H1 (cell line): Measurements from ENCODE around the gene CD59. TPM values are rescaled to one million over a fixed set of nuclear protein-coding genes. Genes with fewer than 3 reads are reported as not detected.

Experiments used
- CTCF ChIA-PET: fragments of 300-600 bp; sonication (Branson Sonifier 250); formaldehyde crosslinking; loops from one replicate; lab custom pipeline; 2021; ENCODE audit not compliant: partially characterized antibody; lab: Charles Lee
- POLR2A ChIA-PET: fragments of 300-600 bp; sonication (Branson Sonifier 250); formaldehyde crosslinking; loops from one replicate; lab custom pipeline; 2021; ENCODE audit warnings: inconsistent platforms; ENCODE audit not compliant: partially characterized antibody; lab: Charles Lee
- DNase-seq, 2 experiments: peaks; one replicate each; pipeline versions ENCODE4 v3.0.0 to v3.0.0-alpha.2; 2010 to 2022; ENCODE audit warnings: low spot score in 2 of 2, low read depth in 1 of 2, mixed read lengths in 1 of 2
- FAIRE-seq: peaks from 2 replicates; lab custom pipeline; 2011; peaks lifted over from hg19 to GRCh38; lab: Jason Lieb, UNC
- H2AFZ ChIP-seq: 2 replicates; pipeline ENCODE4 v1.8.1; 2012; ENCODE audit warnings: low read length, inconsistent platforms
- H2AK5ac ChIP-seq: 2 replicates; pipeline ENCODE4 v1.6.1; 2013; ENCODE audit warnings: low read depth, low read length
- H2BK120ac ChIP-seq: replicated peaks from 2 replicates; pipeline ENCODE3; 2013; ENCODE audit warnings: low read depth, low read length, inconsistent platforms
- H2BK12ac ChIP-seq: 2 replicates; pipeline ENCODE4 v1.6.1; 2013; ENCODE audit warnings: low read depth, low read length
- H2BK15ac ChIP-seq: 2 replicates; pipeline ENCODE4 v1.6.1; 2013; ENCODE audit warnings: low read length
- H2BK20ac ChIP-seq: 2 replicates; pipeline ENCODE4 v1.6.1; 2013; ENCODE audit warnings: low read length
- H2BK5ac ChIP-seq: 2 replicates; pipeline ENCODE4 v1.6.1; 2013; ENCODE audit warnings: low read depth, low read length
- H3K14ac ChIP-seq: 2 replicates; pipeline ENCODE4 v1.6.1; 2013; ENCODE audit warnings: inconsistent platforms; ENCODE audit not compliant: insufficient read length
- H3K18ac ChIP-seq: 2 replicates; pipeline ENCODE4 v1.6.1; 2013; ENCODE audit warnings: low read length; ENCODE audit errors: extremely low read depth
- H3K23ac ChIP-seq: 2 replicates; pipeline ENCODE4 v1.6.1; 2013; ENCODE audit warnings: inconsistent platforms; ENCODE audit not compliant: insufficient read length
- H3K23me2 ChIP-seq: 2 replicates; pipeline ENCODE4 v1.6.1; 2013; ENCODE audit warnings: low read depth, low read length
- H3K27ac ChIP-seq: 2 replicates; pipeline ENCODE4 v1.6.1; 2011; ENCODE audit warnings: low read depth, low read length, inconsistent platforms
- H3K27me3 ChIP-seq, 4 experiments: replicated peaks in 1 of 4; 1 replicate in 1 of 4; 2 replicates in 3 of 4; pipeline versions ENCODE4 v1.6.1 to v1.8.1; 2011 to 2013; ENCODE audit warnings: low read length in 3 of 4, mild to moderate bottlenecking in 3 of 4, inconsistent platforms in 2 of 4, mixed read lengths in 2 of 4, moderate library complexity in 1 of 4; ENCODE audit not compliant: control insufficient read depth in 3 of 4, insufficient read depth in 3 of 4; ENCODE audit errors: extremely low read depth in 1 of 4
- H3K36me3 ChIP-seq, 4 experiments: 2 replicates each; pipeline versions ENCODE4 v1.6.1 to v1.8.1; 2011 to 2013; ENCODE audit warnings: mild to moderate bottlenecking in 4 of 4, low read length in 3 of 4, moderate library complexity in 2 of 4, control low read depth in 1 of 4, inconsistent platforms in 1 of 4; ENCODE audit not compliant: insufficient read depth in 4 of 4, control insufficient read depth in 2 of 4
- H3K4ac ChIP-seq: replicated peaks from 2 replicates; pipeline ENCODE3; 2013; ENCODE audit warnings: low read length, low read depth, mixed read lengths, inconsistent platforms; ENCODE audit not compliant: insufficient read length
- H3K4me1 ChIP-seq, 4 experiments: replicated peaks in 1 of 4; 1 replicate in 1 of 4; 2 replicates in 3 of 4; pipeline versions ENCODE4 v1.6.1 to v1.8.1; 2011 to 2013; ENCODE audit warnings: low read length in 3 of 4, inconsistent platforms in 2 of 4, mixed read lengths in 1 of 4; ENCODE audit not compliant: insufficient read depth in 4 of 4, control insufficient read depth in 3 of 4
- H3K4me2 ChIP-seq, 2 experiments: 2 replicates each; pipeline versions ENCODE4 v1.6.1 to v1.8.1; 2011 to 2013; ENCODE audit warnings: low read depth in 2 of 2, low read length in 2 of 2, control low read depth in 1 of 2, inconsistent platforms in 1 of 2, mild to moderate bottlenecking in 1 of 2; ENCODE audit not compliant: insufficient read depth in 1 of 2
- H3K4me3 ChIP-seq, 4 experiments: fragments of 200-600, 300-600 bp in 1 of 4; sonication (generic), shearing (Covaris generic), sonication (Bioruptor Twin) in 1 of 4; 2 replicates each; pipeline versions ENCODE4 v1.5.1 to v1.8.1; 2011 to 2016; ENCODE audit warnings: low read length in 4 of 4, low read depth in 3 of 4, control low read depth in 2 of 4, inconsistent platforms in 2 of 4, mild to moderate bottlenecking in 2 of 4, mixed read lengths in 1 of 4, moderate library complexity in 1 of 4; ENCODE audit not compliant: insufficient read depth in 2 of 4; ENCODE audit errors: extremely low read depth in 1 of 4
- H3K56ac ChIP-seq: replicated peaks from 2 replicates; pipeline ENCODE3; 2013; ENCODE audit warnings: low read depth, mild to moderate bottlenecking, mixed read lengths, low read length, inconsistent platforms; ENCODE audit not compliant: insufficient read length
- H3K79me1 ChIP-seq: 2 replicates; pipeline ENCODE4 v1.6.1; 2013; ENCODE audit warnings: low read depth, low read length, control low read depth
- H3K79me2 ChIP-seq, 2 experiments: 2 replicates each; pipeline versions ENCODE4 v1.6.1 to v1.8.1; 2012 to 2013; ENCODE audit warnings: low read length in 2 of 2, mild to moderate bottlenecking in 2 of 2, inconsistent platforms in 1 of 2; ENCODE audit not compliant: insufficient read depth in 2 of 2, control insufficient read depth in 1 of 2
- H3K9ac ChIP-seq, 4 experiments: replicated peaks in 1 of 4; 1 replicate in 1 of 4; 2 replicates in 3 of 4; pipeline versions ENCODE4 v1.6.1 to v1.8.1; 2011 to 2013; ENCODE audit warnings: low read depth in 3 of 4, low read length in 3 of 4, control low read depth in 2 of 4, mild to moderate bottlenecking in 2 of 4, moderate library complexity in 2 of 4, inconsistent platforms in 1 of 4; ENCODE audit errors: extremely low read depth in 1 of 4
- H3K9me3 ChIP-seq, 2 experiments: 2 replicates each; pipeline versions ENCODE4 v1.6.1 to v1.8.1; 2012 to 2013; ENCODE audit warnings: mild to moderate bottlenecking in 2 of 2, moderate library complexity in 2 of 2, control low read depth in 1 of 2, inconsistent platforms in 1 of 2, low read depth in 1 of 2, low read length in 1 of 2, mixed read lengths in 1 of 2; ENCODE audit not compliant: insufficient read depth in 2 of 2
- H4K20me1 ChIP-seq, 2 experiments: replicated peaks in 1 of 2; 2 replicates each; pipeline versions ENCODE3 to v1.8.1; 2011 to 2013; ENCODE audit warnings: inconsistent platforms in 2 of 2, low read length in 2 of 2, mild to moderate bottlenecking in 1 of 2; ENCODE audit not compliant: insufficient read depth in 2 of 2, control insufficient read depth in 1 of 2
- H4K5ac ChIP-seq: 2 replicates; pipeline ENCODE4 v1.6.1; 2013; ENCODE audit warnings: low read length, low read depth, mixed read lengths, inconsistent platforms; ENCODE audit not compliant: insufficient read length
- H4K8ac ChIP-seq: 2 replicates; pipeline ENCODE4 v1.8.0; 2013; ENCODE audit warnings: mild to moderate bottlenecking, moderate library complexity, low read length, inconsistent platforms; ENCODE audit not compliant: insufficient read depth; ENCODE audit errors: extremely low read depth
- H4K91ac ChIP-seq: replicated peaks from 2 replicates; pipeline ENCODE3; 2013; ENCODE audit warnings: low read length, mixed read lengths, inconsistent platforms; ENCODE audit not compliant: insufficient read length
- EGR1 ChIP-seq: IDR thresholded peaks from 2 replicates; pipeline ENCODE4 v1.6.1; 2011; ENCODE audit warnings: low read depth, low read length, borderline replicate concordance
- HDAC6 ChIP-seq: IDR thresholded peaks from one replicate; pipeline ENCODE4 v1.7.1; 2012; ENCODE audit warnings: low read depth, mild to moderate bottlenecking, inconsistent platforms, low read length, moderate library complexity
- KDM5A ChIP-seq: fragments of 200-600 bp; IDR thresholded peaks from 2 replicates; pipeline ENCODE4 v1.7.1; 2012; ENCODE audit warnings: mild to moderate bottlenecking, low read length, inconsistent platforms, mixed read lengths
- POU5F1 ChIP-seq: IDR thresholded peaks from 2 replicates; pipeline ENCODE4 v1.6.1; 2011; ENCODE audit warnings: low read depth, mild to moderate bottlenecking, low read length, moderate library complexity
- SIRT6 ChIP-seq: IDR thresholded peaks from one replicate; pipeline ENCODE4 v1.7.1; 2012; ENCODE audit warnings: low read length, inconsistent platforms
- TAF1 ChIP-seq: IDR thresholded peaks from 2 replicates; pipeline ENCODE4 v1.6.1; 2011; ENCODE audit warnings: mild to moderate bottlenecking, low read depth, low read length
- USF2 ChIP-seq: IDR thresholded peaks from 2 replicates; pipeline ENCODE4 v1.6.1; 2011; ENCODE audit warnings: low read length, improper control_type of control experiment
- WGBS, 2 experiments: shearing (Covaris generic) in 1 of 2; methylation state at CpG; one replicate each; pipeline versions ENCODE4 v1.1.6 to v1.1.7; 2013 to 2015; ENCODE audit warnings: low lambda C conversion rate in 2 of 2, mixed read lengths in 2 of 2, inconsistent platforms in 1 of 2, low coverage in 1 of 2, missing lambda C conversion rate in 1 of 2; ENCODE audit not compliant: insufficient replicate concordance in 2 of 2, insufficient coverage in 1 of 2, insufficient read length in 1 of 2; ENCODE audit errors: extremely low coverage in 1 of 2, missing lambda C conversion rate in 1 of 2; 5-methylcytosine and 5-hydroxymethylcytosine counted together
- polyA plus RNA-seq, 7 experiments: library from polyadenylated mRNA; depleted of rRNA in 3 of 7; stranded (reverse) in 5 of 7; unstranded in 2 of 7; fragments of >200 nt in 5 of 7; fragments of 200-250 nt in 2 of 7; gene quantifications; 1 replicate in 5 of 7; 2 replicates in 1 of 7; 4 replicates in 1 of 7; pipeline versions ENCODE4 v1.2.1 to v1.2.3, GENCODE V29; 2011 to 2013; ENCODE audit warnings: missing spikeins in 2 of 7, mixed read lengths in 2 of 7
- total RNA-seq: library from RNA; stranded (reverse); fragmentation: NEBNext Ultra II Directional; extraction: Animal tissue kit (Norgen Biotek cat#: 25700); gene quantifications from 2 replicates; pipeline ENCODE4 v1.2.1, GENCODE V29; 2021

CD59 gene
- total and polyA plus RNA-seq, 2 of the 8 experiments (the other 6 are each of a cell fraction or from before 2014, with no cell fraction given) = 63.1 to 90.3 TPM

DNA sequence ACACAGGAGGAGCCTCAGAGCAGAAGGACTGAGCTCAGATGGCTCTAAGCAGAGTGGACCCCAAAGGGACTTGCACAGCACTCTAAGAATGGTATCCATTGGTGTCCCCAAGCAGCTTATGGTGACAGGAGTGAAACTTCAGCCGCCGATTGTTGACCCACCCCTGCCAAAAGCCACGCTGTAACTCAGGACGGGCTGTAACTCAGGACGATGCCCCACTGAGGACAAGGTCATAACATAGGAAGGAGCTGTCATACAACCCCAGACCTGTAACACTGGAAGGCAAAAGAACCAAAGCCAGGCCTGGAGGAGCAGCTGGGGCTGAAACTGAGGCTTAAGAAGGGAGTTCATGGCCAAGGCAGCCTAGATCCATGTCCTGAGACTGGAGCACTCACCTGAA is 14.2 kb downstream of the CD59 start:
- peaks cover 0 to 4% (median under 1%) of the 10 kb centered on the region in 4 experiments; a peak in 3 of 7 replicates for H3K4me1 ChIP-seq

More for the DNA sequence above, 14.2 kb downstream of the CD59 start:
- no peak overlapping the region for H2BK120ac ChIP-seq
- H3K4me3 ChIP-seq = no peak overlapping the region
- no peak overlapping the region for H2AK5ac ChIP-seq
- H3K4me2 ChIP-seq = no peak overlapping the region
- H4K91ac ChIP-seq = no peak overlapping the region
- no peak overlapping the region; the same call in 1 of the 2 replicates for H2BK12ac ChIP-seq
- no peaks in the 10 kb centered on the region for H3K9me3 ChIP-seq
- 91% methylated on average over 5 of the region's 5 CpGs; no CpG with 5 or more reads in 1 of the 2 experiments for WGBS, 2 experiments
- TF ChIP-seq TAF1 (no peak), SIRT6 (no peak), POU5F1 (no peak), HDAC6 (no peak), EGR1 (no peak), USF2 (no peak), KDM5A (no peak)
- no peak overlapping the region for H2BK15ac ChIP-seq
- no peak overlapping the region for H3K56ac ChIP-seq
- FAIRE-seq (no peak), DNase-seq (no peak)
- H3K23ac ChIP-seq = no peak overlapping the region
- H2AFZ ChIP-seq = no peak overlapping the region
- no peaks in the 10 kb centered on the region for H3K27me3 ChIP-seq
- ChIA-PET CTCF (interaction anchor here (1.1 to 2.7 kb wide), 2 partner anchors 107 to 689 kb away, joined by 3 to 7 read pairs; no protein-coding TSS in a partner anchor), POLR2A (interaction anchor here (0.6 to 0.9 kb wide), 2 partner anchors 14 to 567 kb away, joined by 3 to 4 read pairs; partner anchors contain the start of gene CD59)
- H3K27ac ChIP-seq = peak overlapping the region; percentile 30; the same call in 1 of the 2 replicates
- peaks cover 0 to 19% of the 10 kb centered on the region in 2 experiments; a peak in 2 of 4 replicates for H3K79me2 ChIP-seq
- peaks cover 4 to 9% of the 10 kb centered on the region in 2 experiments for H4K20me1 ChIP-seq
- no peak overlapping the region for H4K8ac ChIP-seq
- H2BK5ac ChIP-seq = no peak overlapping the region; the same call in 1 of the 2 replicates
- peaks cover 12% of the 10 kb centered on the region; the same call in 1 of the 2 replicates for H3K79me1 ChIP-seq
- H3K4ac ChIP-seq = no peak overlapping the region
- no peak overlapping the region for H3K9ac ChIP-seq
- peaks cover 0 to 24% (median 14%) of the 10 kb centered on the region in 4 experiments; a peak in 6 of 8 replicates for H3K36me3 ChIP-seq
- no peak overlapping the region for H4K5ac ChIP-seq
- H2BK20ac ChIP-seq = no peak overlapping the region
- no peaks in the 10 kb centered on the region for H3K23me2 ChIP-seq
- no peak overlapping the region for H3K14ac ChIP-seq
- H3K18ac ChIP-seq = no peak overlapping the region
